ENCODE measurements around the gene LRRC1. TPM values are rescaled to one million over a fixed set of nuclear protein-coding genes. Genes with fewer than 3 reads are reported as not detected.

The LRRC1 gene
- total and polyA plus RNA-seq, 2 donors (not counting 1 experiment from before 2014, with no cell fraction given) = 3.8 to 12.1 TPM

DNA sequence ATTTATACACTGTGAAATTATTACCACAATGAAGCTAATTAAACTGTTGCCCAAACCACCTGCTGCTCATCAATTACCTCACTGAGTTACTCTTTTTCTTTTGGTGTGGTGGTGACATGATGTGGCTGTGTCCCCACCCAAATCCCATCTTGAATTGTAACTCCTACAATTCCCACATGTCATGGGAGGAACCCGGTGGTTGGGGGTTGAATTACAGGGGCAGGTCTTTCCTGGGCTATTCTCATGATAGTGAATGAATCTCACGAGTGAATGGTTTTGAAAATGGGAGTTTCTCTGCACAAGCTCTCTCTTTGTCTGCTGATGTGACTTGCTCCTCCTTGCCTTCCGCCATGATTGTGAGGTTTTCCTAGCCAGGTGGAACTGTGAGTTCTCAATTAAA is 145.0 kb downstream of the LRRC1 start:
- Histone ChIP-seq H3K79me2 (ENCODE audit: control insufficient read depth, insufficient read depth, low read length) (no peaks in the 10 kb centered on the region), H3K27ac (ENCODE audit: insufficient read depth, low read length) (no peak overlapping the region), H3K9ac (ENCODE audit: insufficient read depth, low read length) (no peak overlapping the region), H3K9me3 (ENCODE audit: control insufficient read depth, insufficient read depth, low read depth, low read length) (no peaks in the 10 kb centered on the region), H3K4me3 (replicated peaks in 1 of 4; ENCODE audit: control extremely low read depth in 1 of 4, insufficient read depth in 1 of 4, low read depth in 3 of 4, low read length in 4 of 4) (no peak overlapping the region), H3K36me3 (ENCODE audit: control insufficient read depth, insufficient read depth, low read length) (no peaks in the 10 kb centered on the region), H3K4me2 (ENCODE audit: extremely low read depth, insufficient read depth, low read length) (no peak overlapping the region), H3K4me1 (ENCODE audit: control insufficient read depth, extremely low read depth, insufficient read depth, low read length) (no peaks in the 10 kb centered on the region), H4K20me1 (ENCODE audit: control insufficient read depth, extremely low read depth, insufficient read depth, low read length) (no peaks in the 10 kb centered on the region), H2AFZ (ENCODE audit: low read length) (no peak overlapping the region), H3K27me3 (ENCODE audit: control insufficient read depth, insufficient read depth, low read length) (peaks cover 2% of the 10 kb centered on the region)
- TF ChIP-seq, protein P1, sequence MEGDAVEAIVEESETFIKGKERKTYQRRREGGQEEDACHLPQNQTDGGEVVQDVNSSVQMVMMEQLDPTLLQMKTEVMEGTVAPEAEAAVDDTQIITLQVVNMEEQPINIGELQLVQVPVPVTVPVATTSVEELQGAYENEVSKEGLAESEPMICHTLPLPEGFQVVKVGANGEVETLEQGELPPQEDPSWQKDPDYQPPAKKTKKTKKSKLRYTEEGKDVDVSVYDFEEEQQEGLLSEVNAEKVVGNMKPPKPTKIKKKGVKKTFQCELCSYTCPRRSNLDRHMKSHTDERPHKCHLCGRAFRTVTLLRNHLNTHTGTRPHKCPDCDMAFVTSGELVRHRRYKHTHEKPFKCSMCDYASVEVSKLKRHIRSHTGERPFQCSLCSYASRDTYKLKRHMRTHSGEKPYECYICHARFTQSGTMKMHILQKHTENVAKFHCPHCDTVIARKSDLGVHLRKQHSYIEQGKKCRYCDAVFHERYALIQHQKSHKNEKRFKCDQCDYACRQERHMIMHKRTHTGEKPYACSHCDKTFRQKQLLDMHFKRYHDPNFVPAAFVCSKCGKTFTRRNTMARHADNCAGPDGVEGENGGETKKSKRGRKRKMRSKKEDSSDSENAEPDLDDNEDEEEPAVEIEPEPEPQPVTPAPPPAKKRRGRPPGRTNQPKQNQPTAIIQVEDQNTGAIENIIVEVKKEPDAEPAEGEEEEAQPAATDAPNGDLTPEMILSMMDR (conservative IDR thresholded peaks at IDR 0.05 in 1 of 2, IDR thresholded peaks at IDR 0.05 in 1 of 2; ENCODE audit: low read depth in 1 of 2, low read length in 2 of 2) = no peak
- no peak for TF ChIP-seq EZH2 (IDR thresholded peaks at IDR 0.05; ENCODE audit: low read length, missing control alignments)
- DNase-seq (ENCODE audit: low read depth in 2 of 2) = no peak

DNA sequence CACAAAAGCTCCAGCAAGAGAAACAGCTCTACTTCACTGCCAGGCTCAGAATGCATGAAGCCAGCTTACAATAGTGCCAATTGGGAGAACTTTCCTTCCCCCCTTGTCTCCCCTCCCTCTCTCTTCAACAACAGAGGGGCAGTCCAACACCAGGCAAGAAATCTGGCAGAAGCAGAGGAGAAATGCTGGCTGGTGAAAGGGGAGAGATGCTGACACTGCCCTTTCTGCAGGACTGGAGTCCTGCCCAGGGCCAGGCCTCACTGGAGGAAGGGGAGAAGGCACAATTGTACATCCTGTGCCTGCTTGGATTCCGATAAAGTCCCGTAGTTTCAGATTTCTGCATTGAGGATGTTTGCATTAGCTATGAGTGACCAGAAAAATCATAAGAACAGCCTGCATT is 148.6 kb downstream of the LRRC1 start:
- Histone ChIP-seq H4K20me1 (ENCODE audit: control insufficient read depth, extremely low read depth, insufficient read depth, low read length) (no peaks in the 10 kb centered on the region), H3K9me3 (ENCODE audit: control insufficient read depth, insufficient read depth, low read depth, low read length) (no peaks in the 10 kb centered on the region), H3K4me3 (replicated peaks in 1 of 4; ENCODE audit: control extremely low read depth in 1 of 4, insufficient read depth in 1 of 4, low read depth in 3 of 4, low read length in 4 of 4) (no peak overlapping the region), H3K9ac (ENCODE audit: insufficient read depth, low read length) (no peak overlapping the region), H3K79me2 (ENCODE audit: control insufficient read depth, insufficient read depth, low read length) (no peaks in the 10 kb centered on the region), H3K4me2 (ENCODE audit: extremely low read depth, insufficient read depth, low read length) (no peak overlapping the region), H2AFZ (ENCODE audit: low read length) (no peak overlapping the region), H3K36me3 (ENCODE audit: control insufficient read depth, insufficient read depth, low read length) (no peaks in the 10 kb centered on the region), H3K27ac (ENCODE audit: insufficient read depth, low read length) (no peak overlapping the region), H3K4me1 (ENCODE audit: control insufficient read depth, extremely low read depth, insufficient read depth, low read length) (no peaks in the 10 kb centered on the region), H3K27me3 (ENCODE audit: control insufficient read depth, insufficient read depth, low read length) (peaks cover 2% of the 10 kb centered on the region)
- peak in 1 of 2 donors; percentile 82 for DNase-seq (ENCODE audit: low read depth in 2 of 2)
- no peak for TF ChIP-seq EZH2 (IDR thresholded peaks at IDR 0.05; ENCODE audit: low read length, missing control alignments)
- TF ChIP-seq, protein P1 (conservative IDR thresholded peaks at IDR 0.05 in 1 of 2, IDR thresholded peaks at IDR 0.05 in 1 of 2; ENCODE audit: low read depth in 1 of 2, low read length in 2 of 2) = no peak

DNA sequence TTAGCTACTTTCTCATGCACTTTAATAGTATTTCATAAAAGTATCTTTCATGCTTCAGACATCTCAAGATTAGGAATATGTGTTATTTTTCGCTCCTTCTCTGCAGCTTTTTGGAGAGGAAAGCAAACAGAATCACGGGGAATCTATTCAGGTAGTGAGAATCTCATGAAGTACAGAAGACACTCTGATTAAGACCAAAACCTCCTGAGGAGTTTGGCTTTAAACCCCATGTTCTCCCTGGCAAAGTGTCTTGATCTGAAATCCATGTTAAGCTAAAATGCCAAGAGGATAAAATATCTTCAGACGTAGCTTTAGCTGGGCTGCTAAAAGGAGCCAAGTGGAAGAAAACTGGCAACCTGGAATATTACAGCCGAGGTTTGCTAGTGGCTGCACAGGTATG is 149.3 kb downstream of the LRRC1 start:
- H2AFZ ChIP-seq (ENCODE audit: low read length) = no peak overlapping the region

More for the DNA sequence above, 149.3 kb downstream of the LRRC1 start:
- no peaks in the 10 kb centered on the region for H3K9me3 ChIP-seq (ENCODE audit: control insufficient read depth, insufficient read depth, low read depth, low read length)
- H3K9ac ChIP-seq (ENCODE audit: insufficient read depth, low read length) = no peak overlapping the region
- H3K27ac ChIP-seq (ENCODE audit: insufficient read depth, low read length) = no peak overlapping the region
- no peak overlapping the region for H3K4me3 ChIP-seq (replicated peaks in 1 of 4; ENCODE audit: control extremely low read depth in 1 of 4, insufficient read depth in 1 of 4, low read depth in 3 of 4, low read length in 4 of 4)
- no peaks in the 10 kb centered on the region for H3K36me3 ChIP-seq (ENCODE audit: control insufficient read depth, insufficient read depth, low read length)
- DNase-seq (ENCODE audit: low read depth in 2 of 2) = no peak
- H3K4me1 ChIP-seq (ENCODE audit: control insufficient read depth, extremely low read depth, insufficient read depth, low read length) = no peaks in the 10 kb centered on the region
- H4K20me1 ChIP-seq (ENCODE audit: control insufficient read depth, extremely low read depth, insufficient read depth, low read length) = no peaks in the 10 kb centered on the region
- H3K79me2 ChIP-seq (ENCODE audit: control insufficient read depth, insufficient read depth, low read length) = no peaks in the 10 kb centered on the region
- no peak overlapping the region for H3K4me2 ChIP-seq (ENCODE audit: extremely low read depth, insufficient read depth, low read length)
- peaks cover 2% of the 10 kb centered on the region for H3K27me3 ChIP-seq (ENCODE audit: control insufficient read depth, insufficient read depth, low read length)
- no peak for TF ChIP-seq EZH2 (IDR thresholded peaks at IDR 0.05; ENCODE audit: low read length, missing control alignments)
- TF ChIP-seq, protein P1 (conservative IDR thresholded peaks at IDR 0.05 in 1 of 2, IDR thresholded peaks at IDR 0.05 in 1 of 2; ENCODE audit: low read depth in 1 of 2, low read length in 2 of 2) = no peak

All from fibroblast of lung (primary cell).